GM23338 (cell line): ENCODE measurements around the gene ZFAND6. TPM values are rescaled to one million over a fixed set of nuclear protein-coding genes. Genes with fewer than 3 reads are reported as not detected.

Source experiments
- ATAC-seq: fragments of 200-7000 bp; cut with Tn5 transposase; 3 replicates; pipeline ENCODE4 v1.9.1; 2020
- DNase-seq: peaks from one replicate; pipeline ENCODE4 v3.0.0-alpha.2; 2015; ENCODE audit warnings: low spot score
- H2AFZ ChIP-seq: fragments of 200-600 bp; sonication (generic); 2 replicates; pipeline ENCODE4 v1.8.0; 2016; ENCODE audit warnings: antibody characterized with exemption, mild to moderate bottlenecking, moderate library complexity
- H3F3A ChIP-seq: fragments of 200-600 bp; sonication (generic); replicated peaks from 2 replicates; pipeline ENCODE4 v1.8.0; 2017; ENCODE audit warnings: antibody characterized with exemption, mixed run types, low read depth
- H3K27ac ChIP-seq: fragments of 200-600 bp; sonication (generic); 2 replicates; pipeline ENCODE4 v1.6.1; 2016; ENCODE audit warnings: low read depth
- H3K27me3 ChIP-seq: fragments of 200-600 bp; sonication (generic); 2 replicates; pipeline ENCODE4 v1.8.0; 2016; ENCODE audit warnings: mild to moderate bottlenecking, mixed run types, moderate library complexity; ENCODE audit not compliant: insufficient read depth
- H3K36me3 ChIP-seq: fragments of 200-600 bp; sonication (generic); 2 replicates; pipeline ENCODE4 v1.8.0; 2016; ENCODE audit warnings: mild to moderate bottlenecking; ENCODE audit not compliant: insufficient read depth
- H3K4me1 ChIP-seq: fragments of 200-600 bp; sonication (generic); 2 replicates; pipeline ENCODE4 v1.8.0; 2016; ENCODE audit warnings: mild to moderate bottlenecking, moderate library complexity; ENCODE audit not compliant: insufficient read depth
- H3K4me2 ChIP-seq: fragments of 200-600 bp; sonication (generic); 2 replicates; pipeline ENCODE4 v1.7.1; 2017; ENCODE audit warnings: mixed run types
- H3K4me3 ChIP-seq: fragments of 200-600 bp; sonication (generic); 2 replicates; pipeline ENCODE4 v1.6.1; 2016; ENCODE audit warnings: mixed run types
- H3K79me2 ChIP-seq: fragments of 200-600 bp; sonication (generic); replicated peaks from 2 replicates; pipeline ENCODE4 v1.8.0; 2017; ENCODE audit warnings: mild to moderate bottlenecking; ENCODE audit not compliant: insufficient read depth
- H3K9me2 ChIP-seq: fragments of 200-600 bp; sonication (generic); 2 replicates; pipeline ENCODE4 v1.8.0; 2017; ENCODE audit not compliant: insufficient read depth
- H4K20me1 ChIP-seq: fragments of 200-600 bp; sonication (generic); replicated peaks from 2 replicates; pipeline ENCODE4 v1.8.0; 2017; ENCODE audit warnings: mild to moderate bottlenecking; ENCODE audit not compliant: insufficient read depth
- H3K27ac Mint-ChIP-seq: 2 replicates; pipeline ENCODE4 v1.8.0; 2020; ENCODE audit warnings: inconsistent platforms, mild to moderate bottlenecking, moderate library complexity, mixed read lengths
- H3K27me3 Mint-ChIP-seq: 3 replicates; pipeline ENCODE4 v1.8.0; 2022; ENCODE audit warnings: low read depth, mild to moderate bottlenecking, moderate library complexity, mixed read lengths, inconsistent platforms; ENCODE audit not compliant: insufficient read depth, poor library complexity
- H3K36me3 Mint-ChIP-seq: 3 replicates; pipeline ENCODE4 v1.8.0; 2021; ENCODE audit warnings: low read depth, mild to moderate bottlenecking, inconsistent platforms, moderate library complexity, mixed read lengths
- H3K4me1 Mint-ChIP-seq: 3 replicates; pipeline ENCODE4 v1.8.0; 2020; ENCODE audit warnings: mild to moderate bottlenecking, inconsistent platforms, mixed read lengths
- H3K4me3 Mint-ChIP-seq: 3 replicates; pipeline ENCODE4 v1.8.0; 2021; ENCODE audit warnings: moderate library complexity, mild to moderate bottlenecking, inconsistent platforms, mixed read lengths
- H3K9me3 Mint-ChIP-seq: 3 replicates; pipeline ENCODE4 v1.8.0; 2020; ENCODE audit warnings: moderate library complexity, mild to moderate bottlenecking, inconsistent platforms, mixed read lengths
- CREB1 ChIP-seq: fragments of 250-450 bp; sonication (Bioruptor Pico); IDR thresholded peaks from 2 replicates; pipeline ENCODE4 v1.5.0; 2020; ENCODE audit warnings: low read depth, mild to moderate bottlenecking, moderate library complexity
- CTCF ChIP-seq, 2 experiments: fragments of 200-600 bp in 1 of 2; sonication (generic) in 1 of 2; conservative IDR thresholded peaks; 2 replicates each; pipeline versions ENCODE4 v1.5.1 to v1.6.1; 2016 to 2017; ENCODE audit warnings: antibody characterized with exemption in 2 of 2, low read depth in 2 of 2, mild to moderate bottlenecking in 2 of 2, moderate library complexity in 1 of 2
- ETS1 ChIP-seq: IDR thresholded peaks from 2 replicates; pipeline ENCODE4 v1.6.1; 2016; ENCODE audit warnings: antibody characterized with exemption
- EZH2 ChIP-seq: fragments of 200-600 bp; sonication (generic); IDR thresholded peaks from one replicate; pipeline ENCODE4 v1.8.0; 2017; ENCODE audit warnings: antibody characterized with exemption, mild to moderate bottlenecking, low read depth; ENCODE audit not compliant: unreplicated experiment
- EZH2phosphoT487 ChIP-seq: fragments of 200-600 bp; sonication (generic); IDR thresholded peaks from one replicate; pipeline ENCODE4 v1.8.1; 2018; ENCODE audit warnings: antibody characterized with exemption; ENCODE audit not compliant: unreplicated experiment
- JUNB ChIP-seq: IDR thresholded peaks from one replicate; pipeline ENCODE4 v1.6.1; 2016; ENCODE audit warnings: antibody characterized with exemption; ENCODE audit not compliant: unreplicated experiment
- NANOG ChIP-seq: IDR thresholded peaks from 2 replicates; pipeline ENCODE4 v1.6.1; 2016; ENCODE audit warnings: antibody characterized with exemption, borderline replicate concordance
- POLR2AphosphoS5 ChIP-seq: IDR thresholded peaks from 2 replicates; pipeline ENCODE4 v1.6.1; 2016; ENCODE audit warnings: antibody characterized with exemption, low read depth
- STAT1 ChIP-seq: IDR thresholded peaks from one replicate; pipeline ENCODE4 v1.6.1; 2016; ENCODE audit warnings: antibody characterized with exemption; ENCODE audit not compliant: unreplicated experiment
- ZNF114 ChIP-seq: fragments of 250-450 bp; sonication (Bioruptor Pico); IDR thresholded peaks from 2 replicates; pipeline ENCODE4 v1.5.0; 2020; ENCODE audit warnings: mild to moderate bottlenecking, moderate library complexity
- ZNF331 ChIP-seq: fragments of 250-450 bp; sonication (Bioruptor Pico); IDR thresholded peaks from 2 replicates; pipeline ENCODE4 v1.5.0; 2020; ENCODE audit warnings: low read depth, mild to moderate bottlenecking, moderate library complexity
- ZNF462 ChIP-seq: fragments of 250-450 bp; sonication (Bioruptor Pico); IDR thresholded peaks from 2 replicates; pipeline ENCODE4 v1.5.0; 2020; ENCODE audit warnings: mild to moderate bottlenecking, moderate library complexity
- polyA plus RNA-seq: library from polyadenylated mRNA; unstranded; fragments of >200 nt; fragmentation: Nextera tagmentation; extraction: Ambion mirVana; gene quantifications from 2 replicates; pipeline ENCODE4 v1.2.1, GENCODE V29; 2016
- total RNA-seq: library from RNA; depleted of rRNA; stranded (reverse); fragments of >200 nt; shearing (Covaris generic); gene quantifications from 2 replicates; pipeline ENCODE4 v1.2.3, GENCODE V29; 2014

The ZFAND6 gene
- total and polyA plus RNA-seq, 2 experiments from 2014 or later, result 205 to 292 TPM

GRCh38 chr15:80159811-80160569 lies 100.5 kb downstream of the ZFAND6 start (continued):
- TF ChIP-seq CTCF (conservative IDR thresholded peaks at IDR 0.05; ENCODE audit: low read depth in 2 of 2) (no peak), EZH2 (no peak), NANOG (no peak)

- Mint-ChIP-seq H3K27me3 (peaks cover 7% of the 10 kb centered on the region), H3K4me1 (0 out of 3 replicates have a peak, but pooled peaks cover 2% of the 10 kb centered on the region), H3K9me3 (no peaks in the 10 kb centered on the region; the same call in 2 of the 3 replicates), H3K27ac (peak overlapping the region; percentile 93), H3K36me3 (peaks cover 27% of the 10 kb centered on the region), H3K4me3 (no peak overlapping the region)
- no peaks in the 10 kb centered on the region for H3K9me2 ChIP-seq
- H3K27me3 ChIP-seq, result no peaks in the 10 kb centered on the region
- no peaks in the 10 kb centered on the region; the same call in none of the 2 replicates for H3K36me3 ChIP-seq
- no peaks in the 10 kb centered on the region for H3K4me1 ChIP-seq
- DNase-seq, result no peak
- H3K4me2 ChIP-seq, result no peak overlapping the region
- no peak for ATAC-seq
- H4K20me1 ChIP-seq, result no peaks in the 10 kb centered on the region
- H3K4me3 ChIP-seq, result no peak overlapping the region
- no peaks in the 10 kb centered on the region for H3K79me2 ChIP-seq
- no peak overlapping the region for H2AFZ ChIP-seq
- H3F3A ChIP-seq, result no peaks in the 10 kb centered on the region
- H3K27ac ChIP-seq, result no peak overlapping the region
- TF ChIP-seq ZNF114 (no peak), CREB1 (CRISPR knock-in tag) (no peak), ZNF331 (CRISPR knock-in tag) (no peak), POLR2AphosphoS5 (no peak), EZH2phosphoT487 (no peak), ETS1 (no peak), EZH2 (no peak), NANOG (no peak), ZNF462 (CRISPR knock-in tag) (no peak), CTCF (conservative IDR thresholded peaks at IDR 0.05; ENCODE audit: low read depth in 2 of 2) (no peak), STAT1 (no peak), JUNB (no peak)
These were observed 101.2 kb downstream of the ZFAND6 start for GRCh38 chr15:80160570-80161156.
